Stimulated activated naive B cell treated with anti-CD40 and anti-IgM and Interleukin-4, amounts not matched to agents 10 μg/mL and 1 μg/mL and 100 μg/mL, for 72 hours (primary cell): ENCODE results near the gene PSMD9.
A peak's percentile ranks its signal among the peaks of the same experiment; 100 is the strongest.
"Not testable (repeated sequence)": the region's sequence is repeated elsewhere in the genome, so short reads cannot be mapped to it uniquely, and the experiment has no call there.

Experiments used
- ATAC-seq, 2 donors: fragments of 150-1000 bp; cut with Tn5 transposase; replicated peaks; 2 replicates each; pipeline ENCODE4 v1.10.0; 2021; ENCODE audit warnings: moderate library complexity in 1 of 2
- DNase-seq: peaks from one replicate; pipeline ENCODE4 v3.0.0; 2021
- H3K27ac Mint-ChIP-seq: one replicate; pipeline ENCODE4 v1.8.0; 2022; ENCODE audit warnings: mild to moderate bottlenecking, mixed read lengths
- H3K27me3 Mint-ChIP-seq, 2 donors: one replicate each; pipeline ENCODE4 v1.8.0; 2022; ENCODE audit warnings: mixed read lengths in 2 of 2
- H3K36me3 Mint-ChIP-seq, 2 donors: one replicate each; pipeline ENCODE4 v1.8.0; 2022; ENCODE audit warnings: mixed read lengths in 2 of 2, mild to moderate bottlenecking in 1 of 2
- H3K4me1 Mint-ChIP-seq, 2 donors: one replicate each; pipeline ENCODE4 v1.8.0; 2022; ENCODE audit warnings: mixed read lengths in 2 of 2, mild to moderate bottlenecking in 1 of 2
- H3K4me3 Mint-ChIP-seq, 2 donors: one replicate each; pipeline ENCODE4 v1.8.0; 2022; ENCODE audit warnings: mild to moderate bottlenecking in 2 of 2, mixed read lengths in 2 of 2, moderate library complexity in 1 of 2
- H3K9me3 Mint-ChIP-seq, 2 donors: one replicate each; pipeline ENCODE4 v1.8.0; 2022; ENCODE audit warnings: mixed read lengths in 2 of 2, mild to moderate bottlenecking in 1 of 2

Gene PSMD9

DNA sequence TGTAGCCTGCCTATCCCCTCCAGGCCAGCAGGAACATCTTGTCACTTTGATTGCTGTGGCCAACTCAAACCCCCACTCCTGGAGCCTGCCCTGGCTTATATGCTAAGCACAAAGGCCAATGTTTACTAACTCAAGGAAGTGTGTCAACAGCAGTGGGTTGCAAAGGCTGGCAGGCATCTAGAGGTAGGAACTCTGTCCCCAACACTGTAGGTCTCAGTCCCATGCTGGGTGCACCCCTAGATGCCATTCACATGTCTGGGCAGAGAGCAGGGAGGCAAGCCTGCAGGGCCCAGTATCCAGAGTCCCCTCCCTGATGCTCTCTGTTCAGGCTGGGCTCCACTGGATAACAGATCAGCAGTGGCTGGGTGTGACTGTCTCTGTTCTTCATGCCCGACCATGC lies 28.3 kb upstream of the PSMD9 start:
- Mint-ChIP-seq H3K4me3 (no peak overlapping the region), H3K36me3 (no peaks in the 10 kb centered on the region), H3K4me1 (peaks cover 16 to 26% of the 10 kb centered on the region in 2 donors), H3K27me3 (no peaks in the 10 kb centered on the region), H3K9me3 (no peaks in the 10 kb centered on the region), H3K27ac (no peak overlapping the region)
- DNase-seq (no peak), ATAC-seq (no peak)

DNA sequence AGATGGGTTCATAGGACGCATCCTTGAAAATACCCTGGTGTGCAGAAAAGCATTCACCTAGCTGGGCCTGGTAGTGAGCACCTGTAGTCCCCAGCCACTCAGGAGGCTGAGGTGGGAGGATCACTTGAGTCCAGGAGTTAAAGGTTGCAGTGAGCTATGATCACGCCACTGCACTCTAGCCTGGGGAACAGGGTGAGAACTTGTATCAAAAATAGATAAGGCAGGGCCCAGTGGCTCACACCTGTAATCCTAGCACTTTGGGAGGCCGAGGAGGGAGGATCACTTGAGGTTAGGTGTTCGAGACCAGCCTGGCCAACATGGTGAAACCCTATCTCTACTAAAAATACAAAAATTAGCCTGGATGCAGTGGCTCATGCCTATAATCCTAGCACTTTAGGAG lies 27.9 kb upstream of the PSMD9 start:
- H3K4me1 Mint-ChIP-seq, result peaks cover 14 to 21% of the 10 kb centered on the region in 2 donors
- not testable (repeated sequence) for H3K27me3 Mint-ChIP-seq, ATAC-seq, H3K36me3 Mint-ChIP-seq, DNase-seq, H3K27ac Mint-ChIP-seq, H3K9me3 Mint-ChIP-seq, H3K4me3 Mint-ChIP-seq

DNA sequence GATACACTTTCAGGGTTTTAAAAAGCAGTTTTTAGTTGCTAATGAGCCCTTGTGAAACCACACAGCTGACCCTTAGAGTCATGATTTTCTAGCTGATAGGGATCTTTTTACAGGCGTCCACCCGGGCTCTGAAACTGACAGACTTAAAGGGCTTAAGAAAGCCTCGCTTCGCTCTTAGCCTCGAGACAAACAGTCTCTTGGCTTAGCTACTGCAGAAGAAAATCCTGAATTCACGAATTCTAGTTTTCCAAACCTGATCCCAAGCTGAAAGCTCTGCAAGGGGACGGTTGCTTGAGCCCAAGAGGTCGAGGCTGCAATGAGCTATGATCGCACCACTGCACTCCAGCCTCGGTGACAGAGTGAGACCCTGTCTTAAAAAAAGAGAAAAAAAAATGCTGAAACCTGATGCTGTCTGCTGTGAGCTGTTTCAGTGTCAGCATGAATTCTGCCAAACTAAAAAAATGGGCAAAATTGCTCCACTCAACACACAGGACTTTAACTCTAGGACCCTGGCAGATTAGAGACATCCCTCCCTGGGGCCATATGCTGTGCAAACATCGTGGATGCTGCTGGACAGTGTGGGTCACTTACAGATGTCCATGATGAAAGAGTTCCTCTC lies 26.8 kb upstream of the PSMD9 start:
- H3K27me3 Mint-ChIP-seq, result no peaks in the 10 kb centered on the region
- no peaks in the 10 kb centered on the region for H3K9me3 Mint-ChIP-seq
- H3K4me1 Mint-ChIP-seq, result peaks cover 5 to 11% of the 10 kb centered on the region in 2 donors
- ATAC-seq, result no peak
- no peaks in the 10 kb centered on the region for H3K36me3 Mint-ChIP-seq
- no peak overlapping the region for H3K27ac Mint-ChIP-seq
- no peak overlapping the region for H3K4me3 Mint-ChIP-seq
- no peak for DNase-seq

DNA sequence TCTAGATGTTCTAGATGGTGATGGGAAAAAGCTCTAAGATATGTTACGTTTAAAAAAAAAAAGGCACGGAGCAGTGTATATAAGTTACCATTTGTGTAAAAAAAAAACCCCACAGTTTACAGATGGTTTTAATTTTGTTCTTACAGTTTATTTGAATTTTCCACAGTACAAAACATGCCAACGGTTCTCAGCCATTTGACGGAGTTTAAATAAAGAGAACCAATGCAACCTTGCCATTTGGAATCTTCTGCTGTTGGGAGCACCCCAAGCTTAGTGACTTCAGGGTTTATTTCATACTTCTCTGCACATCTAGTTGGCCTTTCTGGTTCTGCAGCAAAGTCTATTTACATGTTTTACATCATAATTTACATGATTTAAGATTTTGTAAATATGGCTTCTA lies 22.3 kb upstream of the PSMD9 start:
- H3K27me3 Mint-ChIP-seq, result no peaks in the 10 kb centered on the region
- DNase-seq (no peak), ATAC-seq (no peak)
- H3K4me1 Mint-ChIP-seq, result no peaks in the 10 kb centered on the region
- H3K27ac Mint-ChIP-seq, result no peak overlapping the region
- H3K4me3 Mint-ChIP-seq, result no peak overlapping the region
- no peaks in the 10 kb centered on the region for H3K9me3 Mint-ChIP-seq
- H3K36me3 Mint-ChIP-seq, result no peaks in the 10 kb centered on the region

DNA sequence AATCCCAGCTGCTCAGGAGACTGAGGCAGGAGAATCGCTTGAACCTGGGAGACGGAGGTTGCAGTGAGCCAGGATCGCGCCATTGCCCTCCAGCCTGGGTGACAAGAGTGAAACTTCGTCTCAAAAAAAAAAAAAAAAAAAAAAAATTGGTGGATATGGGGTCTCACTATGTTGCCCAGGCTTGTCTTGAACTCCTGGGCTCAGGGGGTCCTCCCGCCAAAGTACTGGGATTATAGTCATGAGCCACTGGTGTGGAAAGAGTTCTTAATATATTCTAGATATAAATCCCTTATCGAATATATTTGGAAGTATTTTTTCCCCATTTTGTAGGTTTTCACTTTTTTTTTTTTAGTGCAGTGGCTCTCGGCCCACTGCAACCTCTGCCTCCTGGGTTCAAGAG lies 19.4 kb upstream of the PSMD9 start:
- H3K4me1 Mint-ChIP-seq, H3K4me3 Mint-ChIP-seq, H3K9me3 Mint-ChIP-seq, H3K27ac Mint-ChIP-seq, ATAC-seq, H3K36me3 Mint-ChIP-seq, DNase-seq, H3K27me3 Mint-ChIP-seq: not testable (repeated sequence)

DNA sequence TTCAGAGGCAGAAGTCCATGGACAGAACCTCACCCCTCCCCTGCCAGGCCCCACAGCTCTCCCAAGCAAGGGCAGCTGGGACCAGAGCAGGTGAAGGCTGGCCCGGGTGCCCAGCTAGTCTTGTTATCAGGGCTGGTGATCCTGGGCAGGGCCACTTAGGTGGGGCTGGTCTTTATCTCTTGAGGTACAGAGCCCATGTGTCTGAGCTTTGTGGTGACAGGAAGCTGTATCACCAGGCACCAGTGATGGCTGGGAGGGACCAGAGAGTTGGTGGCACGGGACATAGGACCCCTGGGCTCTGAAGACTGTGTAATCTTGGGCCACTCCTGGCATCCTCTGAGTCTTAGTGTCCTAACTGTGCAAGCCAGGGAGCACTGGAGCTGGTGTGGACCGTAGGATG lies 17.1 kb upstream of the PSMD9 start:
- no peak for ATAC-seq
- Mint-ChIP-seq H3K4me1 (peaks cover 4 to 7% of the 10 kb centered on the region in 2 donors), H3K36me3 (no peaks in the 10 kb centered on the region), H3K4me3 (no peak overlapping the region), H3K9me3 (no peaks in the 10 kb centered on the region), H3K27ac (no peak overlapping the region), H3K27me3 (no peaks in the 10 kb centered on the region)
- no peak for DNase-seq

DNA sequence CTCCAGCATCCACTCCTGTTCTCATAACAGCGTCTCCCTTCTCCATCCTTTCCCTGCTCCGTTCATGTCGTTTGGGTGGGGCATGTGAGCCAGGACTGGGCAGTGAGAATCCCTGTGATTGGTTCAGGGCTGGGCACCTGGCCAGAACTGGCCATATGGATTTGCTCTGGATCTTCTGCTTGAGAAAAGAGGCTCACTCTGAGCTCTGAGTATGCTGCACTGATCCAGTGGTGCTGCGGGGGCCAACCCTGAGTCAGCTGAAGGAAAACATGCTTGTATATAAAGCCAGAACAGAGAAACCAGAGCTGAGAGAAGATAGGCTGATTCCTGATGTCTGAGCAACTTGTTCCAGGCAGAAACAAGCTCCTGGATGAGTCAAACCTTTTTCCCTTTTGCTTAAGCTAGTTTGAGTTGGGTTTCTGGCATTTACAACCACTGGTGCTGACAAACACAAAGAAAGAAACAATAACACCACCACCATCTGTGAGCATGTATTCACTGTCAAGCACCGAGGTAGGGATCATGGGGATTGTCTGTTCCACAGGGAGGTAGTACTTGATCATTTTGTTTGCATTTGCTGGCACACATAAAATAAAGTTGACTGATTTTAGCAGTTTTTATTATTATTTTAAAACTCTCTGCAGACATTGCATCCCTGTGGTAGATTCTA lies 15.9 kb upstream of the PSMD9 start:
- Mint-ChIP-seq H3K36me3 (no peaks in the 10 kb centered on the region), H3K9me3 (no peaks in the 10 kb centered on the region), H3K27me3 (no peaks in the 10 kb centered on the region), H3K4me1 (peaks cover 4 to 7% of the 10 kb centered on the region in 2 donors), H3K27ac (no peak overlapping the region), H3K4me3 (no peak overlapping the region)
- no peak for DNase-seq
- ATAC-seq, result no peak

DNA sequence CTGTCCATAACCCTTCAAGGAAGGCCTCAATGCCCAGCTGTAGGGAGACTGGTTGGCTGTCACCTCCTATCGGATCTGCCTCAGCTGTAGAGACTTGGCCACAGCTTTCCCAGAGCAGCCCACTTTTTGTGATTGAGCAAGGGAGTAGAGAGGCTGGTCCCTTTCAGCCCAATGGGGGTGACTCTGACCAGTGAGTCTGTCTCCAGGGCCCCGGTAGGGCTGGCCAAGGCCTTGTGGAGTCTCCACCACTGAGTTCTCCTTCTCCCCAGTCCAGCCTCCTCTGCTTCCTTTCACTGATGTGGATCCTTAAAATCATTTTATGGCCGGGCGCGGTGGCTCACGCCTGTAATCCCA lies 15.4 kb upstream of the PSMD9 start:
- ATAC-seq (no peak), DNase-seq (no peak)
- no peaks in the 10 kb centered on the region for H3K9me3 Mint-ChIP-seq
- H3K27ac Mint-ChIP-seq, result no peak overlapping the region
- H3K4me3 Mint-ChIP-seq, result no peak overlapping the region
- peaks cover 4 to 7% of the 10 kb centered on the region in 2 donors for H3K4me1 Mint-ChIP-seq
- H3K27me3 Mint-ChIP-seq, result no peaks in the 10 kb centered on the region
- no peaks in the 10 kb centered on the region for H3K36me3 Mint-ChIP-seq

DNA sequence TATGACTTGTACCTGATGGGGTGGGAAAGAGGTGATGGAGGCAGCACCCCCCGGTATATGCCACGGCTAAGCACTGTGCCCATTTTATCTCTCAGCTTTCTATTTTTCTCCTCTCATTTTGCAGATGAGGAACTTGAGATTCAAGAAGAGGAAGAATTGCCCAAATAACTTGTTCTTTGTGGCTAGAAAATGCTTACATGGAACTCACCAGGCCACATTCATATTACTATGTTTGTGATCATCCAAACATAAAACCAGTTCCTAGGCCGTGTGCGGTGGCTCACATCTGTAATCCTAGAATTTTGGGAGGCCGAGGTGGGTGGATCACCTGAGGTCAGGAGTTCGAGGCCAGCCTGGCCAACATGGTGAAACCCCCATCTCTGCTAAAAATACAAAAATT lies 14.5 kb upstream of the PSMD9 start:
- H3K4me3 Mint-ChIP-seq, result no peak overlapping the region
- no peaks in the 10 kb centered on the region for H3K36me3 Mint-ChIP-seq
- H3K27ac Mint-ChIP-seq, result no peak overlapping the region
- H3K27me3 Mint-ChIP-seq, result no peaks in the 10 kb centered on the region
- no peaks in the 10 kb centered on the region for H3K9me3 Mint-ChIP-seq
- no peak for DNase-seq
- no peak for ATAC-seq
- H3K4me1 Mint-ChIP-seq, result peaks cover 4 to 7% of the 10 kb centered on the region in 2 donors

DNA sequence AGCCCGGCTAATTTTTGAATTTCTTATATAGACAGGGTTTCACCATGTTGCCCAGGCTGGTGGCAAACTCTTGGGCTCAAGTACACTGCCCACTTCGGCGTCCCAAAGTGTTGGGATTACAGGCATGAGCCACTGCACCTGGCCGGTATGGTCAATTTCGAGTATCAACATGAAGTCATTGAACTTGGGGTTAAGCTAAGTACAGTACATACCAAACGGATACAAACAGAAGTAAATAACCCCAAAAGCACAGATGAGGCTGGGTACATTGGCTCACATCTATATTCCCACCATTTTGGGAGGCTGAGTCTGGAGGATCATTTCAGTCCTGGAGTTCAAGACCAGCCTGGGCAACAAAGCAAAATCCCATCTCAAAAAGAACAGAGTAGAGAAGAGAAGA lies 13.0 kb upstream of the PSMD9 start:
- Mint-ChIP-seq H3K27me3 (no peaks in the 10 kb centered on the region), H3K4me1 (peaks cover 4 to 7% of the 10 kb centered on the region in 2 donors), H3K9me3 (no peaks in the 10 kb centered on the region), H3K36me3 (no peaks in the 10 kb centered on the region), H3K4me3 (no peak overlapping the region), H3K27ac (no peak overlapping the region)
- DNase-seq (no peak), ATAC-seq (no peak)

DNA sequence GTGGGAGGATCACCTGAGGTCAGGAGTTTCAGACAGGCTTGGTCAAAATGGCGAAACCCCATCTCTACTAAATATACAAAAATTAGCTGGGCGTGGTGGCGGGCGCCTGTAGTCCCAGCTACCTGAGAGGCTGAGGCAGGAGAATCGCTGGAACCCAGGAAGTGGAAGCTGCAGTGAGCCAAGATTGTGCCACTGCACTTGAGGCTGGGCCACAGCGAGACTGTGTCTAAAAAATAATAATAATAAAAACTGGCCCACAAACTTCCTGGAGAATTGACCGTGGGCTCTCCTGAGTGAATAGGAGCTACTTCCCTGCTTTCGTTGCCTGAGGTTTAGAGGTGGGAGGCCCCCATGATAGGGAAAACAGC lies 12.5 kb upstream of the PSMD9 start:
- not testable (repeated sequence) for DNase-seq, ATAC-seq, H3K4me1 Mint-ChIP-seq, H3K27me3 Mint-ChIP-seq, H3K4me3 Mint-ChIP-seq, H3K9me3 Mint-ChIP-seq, H3K27ac Mint-ChIP-seq, H3K36me3 Mint-ChIP-seq

DNA sequence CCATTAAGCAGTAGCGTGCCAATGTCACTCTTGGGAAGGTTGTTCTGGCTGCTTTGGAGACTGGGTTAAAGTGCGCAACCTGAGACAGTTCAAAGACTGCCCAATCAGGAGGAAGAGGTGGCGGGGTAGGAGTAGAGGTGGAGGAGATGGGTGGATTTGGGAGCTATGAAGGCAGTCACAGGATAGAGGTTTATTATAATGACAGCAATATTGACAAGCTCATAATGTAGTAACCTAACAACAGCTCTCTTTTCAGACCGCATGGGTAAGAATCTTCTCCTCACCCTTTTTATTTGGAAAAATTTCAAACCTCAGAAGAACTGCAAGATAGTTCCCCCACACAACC lies 5.3 kb upstream of the PSMD9 start:
- Mint-ChIP-seq H3K27me3 (no peaks in the 10 kb centered on the region), H3K36me3 (no peaks in the 10 kb centered on the region), H3K4me3 (no peak overlapping the region), H3K27ac (no peak overlapping the region), H3K9me3 (no peaks in the 10 kb centered on the region), H3K4me1 (peaks cover 0 to under 1% of the 10 kb centered on the region in 2 donors)
- no peak for ATAC-seq
- no peak for DNase-seq

DNA sequence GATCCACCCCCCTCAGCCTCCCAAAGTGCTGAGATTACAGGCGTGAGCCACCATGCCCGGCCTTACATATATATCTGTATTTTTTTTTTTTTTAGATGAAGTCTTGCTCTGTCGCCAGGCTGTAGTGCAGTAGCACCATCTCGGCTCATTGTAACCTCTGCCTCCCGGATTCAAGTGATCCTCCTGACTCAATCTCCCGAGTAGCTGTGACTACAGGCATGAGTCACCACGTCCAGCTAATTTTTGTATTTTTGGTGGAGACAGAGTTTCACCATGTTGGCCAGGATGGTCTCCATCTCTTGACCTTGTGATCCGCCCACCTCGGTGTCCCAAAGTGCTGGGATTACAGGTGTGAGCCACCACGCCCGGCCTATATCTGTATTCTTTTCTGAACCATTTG lies 3.5 kb upstream of the PSMD9 start:
- DNase-seq, H3K27me3 Mint-ChIP-seq, H3K36me3 Mint-ChIP-seq, H3K9me3 Mint-ChIP-seq, H3K27ac Mint-ChIP-seq, H3K4me3 Mint-ChIP-seq, ATAC-seq: not testable (repeated sequence)
- H3K4me1 Mint-ChIP-seq, result peaks cover 8 to 10% of the 10 kb centered on the region in 2 donors

DNA sequence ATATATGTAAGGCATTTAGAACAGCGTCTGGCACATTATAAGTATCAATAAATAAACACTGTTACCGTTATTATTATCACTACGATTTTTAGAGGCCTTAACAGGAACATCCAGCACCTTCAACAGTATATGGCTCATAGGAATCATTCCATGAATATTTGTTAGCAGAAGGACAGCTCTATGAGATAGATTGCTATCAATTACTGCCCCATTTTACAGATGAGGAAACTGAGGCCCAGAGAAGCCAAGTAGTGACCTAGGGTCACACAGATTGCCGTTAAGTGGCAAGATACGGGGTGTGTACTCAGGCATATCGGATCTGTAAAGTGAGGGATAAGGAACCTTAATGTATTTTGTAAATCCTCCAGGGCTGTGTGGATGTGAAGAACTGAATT lies 510 bp upstream of the PSMD9 start:
- Mint-ChIP-seq H3K9me3 (no peaks in the 10 kb centered on the region), H3K4me3 (peak overlapping the region; percentile 97 to 98), H3K36me3 (peaks cover 7% of the 10 kb centered on the region in 2 donors), H3K27ac (peak overlapping the region; percentile 99), H3K27me3 (no peaks in the 10 kb centered on the region), H3K4me1 (peaks cover 11 to 15% of the 10 kb centered on the region in 2 donors)
- DNase-seq, result no peak
- no peak for ATAC-seq

DNA sequence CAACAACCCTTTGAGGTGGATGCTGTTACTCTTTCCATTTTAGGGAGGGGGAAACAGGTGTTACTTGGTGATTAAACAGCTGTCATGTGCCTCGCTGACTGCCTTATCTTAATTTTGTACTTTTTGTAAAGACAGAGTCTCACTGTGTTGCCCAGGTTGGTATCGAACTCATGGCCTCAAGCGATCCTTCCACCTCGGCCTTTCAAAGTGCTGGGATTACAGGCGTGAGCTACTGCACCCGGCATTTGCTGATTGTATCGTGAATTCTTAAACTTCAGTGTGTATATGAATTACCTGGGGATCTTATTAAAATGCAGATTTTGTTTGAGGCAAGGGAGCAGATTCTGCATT lies 659 bp downstream of the PSMD9 start:
- H3K27me3 Mint-ChIP-seq, result no peaks in the 10 kb centered on the region
- no peaks in the 10 kb centered on the region for H3K9me3 Mint-ChIP-seq
- H3K27ac Mint-ChIP-seq, result peak overlapping the region; percentile 99
- peak overlapping the region; percentile 97 to 98 for H3K4me3 Mint-ChIP-seq
- peaks cover 17 to 23% of the 10 kb centered on the region in 2 donors for H3K4me1 Mint-ChIP-seq
- peaks cover 7 to 9% of the 10 kb centered on the region in 2 donors for H3K36me3 Mint-ChIP-seq
- DNase-seq, result no peak
- ATAC-seq, result no peak

DNA sequence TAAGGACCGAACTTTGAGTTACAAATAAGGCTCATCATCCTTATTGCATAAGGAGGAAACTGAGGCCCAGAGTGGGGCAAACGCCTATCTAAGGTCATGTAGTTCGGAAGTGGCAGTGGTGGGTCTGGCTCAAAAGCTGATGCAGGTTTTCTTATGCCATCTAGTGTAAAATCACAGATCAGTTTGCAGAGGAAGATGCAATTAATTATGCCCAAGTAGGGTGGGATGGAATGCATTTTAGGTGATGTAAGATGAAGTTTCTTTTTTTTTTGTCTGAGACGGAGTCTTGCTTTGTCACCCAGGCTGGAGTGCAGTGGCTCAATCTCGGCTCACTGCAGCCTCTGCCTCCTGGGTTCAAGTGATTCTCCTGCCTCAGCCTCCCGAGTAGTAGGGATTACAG lies 1.1 kb downstream of the PSMD9 start:
- not testable (repeated sequence) for H3K27me3 Mint-ChIP-seq, H3K9me3 Mint-ChIP-seq, ATAC-seq, DNase-seq
- H3K27ac Mint-ChIP-seq, result peak overlapping the region; percentile 99
- peak overlapping the region; percentile 97 to 98 for H3K4me3 Mint-ChIP-seq
- peaks cover 18 to 25% of the 10 kb centered on the region in 2 donors for H3K4me1 Mint-ChIP-seq
- peaks cover 7 to 11% of the 10 kb centered on the region in 2 donors for H3K36me3 Mint-ChIP-seq
